GM18502 (cell line): ENCODE results near the gene CIDEB.
"Not testable (repeated sequence)": the region's sequence is repeated elsewhere in the genome, so short reads cannot be mapped to it uniquely, and the experiment has no call there.

Experiments
- ATAC-seq: cut with Tn5 transposase; IDR thresholded peaks from one replicate; pipeline ENCODE4 v1.9.1; 2021; ENCODE audit warnings: mild to moderate bottlenecking; ENCODE audit not compliant: unreplicated experiment, poor library complexity

The CIDEB gene, protein sequence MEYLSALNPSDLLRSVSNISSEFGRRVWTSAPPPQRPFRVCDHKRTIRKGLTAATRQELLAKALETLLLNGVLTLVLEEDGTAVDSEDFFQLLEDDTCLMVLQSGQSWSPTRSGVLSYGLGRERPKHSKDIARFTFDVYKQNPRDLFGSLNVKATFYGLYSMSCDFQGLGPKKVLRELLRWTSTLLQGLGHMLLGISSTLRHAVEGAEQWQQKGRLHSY

DNA sequence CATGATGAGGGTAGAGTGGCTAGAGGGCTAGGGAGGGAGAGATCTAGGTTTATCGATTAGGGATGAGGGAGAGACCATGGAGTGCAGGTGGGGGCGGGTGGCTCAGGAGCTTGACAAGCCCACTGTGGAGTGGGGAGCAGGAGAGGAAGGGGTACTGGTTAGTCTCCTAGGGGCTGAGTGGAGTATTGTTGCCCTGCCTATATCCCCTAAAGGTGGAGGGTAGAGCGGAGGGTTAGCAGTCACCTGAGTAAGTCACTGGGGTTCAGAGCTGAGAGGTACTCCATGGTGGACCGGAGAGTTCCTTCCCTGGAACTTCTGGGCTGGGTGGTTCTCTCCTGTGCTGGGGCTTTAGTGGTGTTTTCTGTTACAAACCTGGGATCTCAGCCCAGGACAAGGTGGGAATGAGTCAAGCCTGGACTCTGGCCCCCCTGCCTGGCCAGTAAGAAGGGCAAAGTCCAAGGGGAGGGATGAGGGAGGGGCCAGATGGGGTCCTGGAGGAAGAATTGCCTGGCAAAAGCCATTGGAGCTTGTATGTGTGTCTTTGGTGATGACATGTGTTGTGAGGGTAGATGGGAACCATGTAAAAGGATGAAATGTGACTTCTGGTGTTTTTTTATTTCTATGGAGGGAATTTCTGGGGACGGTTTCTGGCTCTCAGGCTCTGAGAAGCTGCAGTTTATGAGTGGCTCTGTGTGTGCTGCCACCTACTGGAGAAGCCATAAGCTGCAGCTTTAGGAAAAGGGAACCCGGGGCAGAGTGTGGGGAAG lies at the start of gene CIDEB:
CIDEB (minus strand) TSS at position 403 of the 767 bp plus-strand sequence; CDS start at position 284, 119 bp downstream.
- ATAC-seq = peak; percentile 31

DNA sequence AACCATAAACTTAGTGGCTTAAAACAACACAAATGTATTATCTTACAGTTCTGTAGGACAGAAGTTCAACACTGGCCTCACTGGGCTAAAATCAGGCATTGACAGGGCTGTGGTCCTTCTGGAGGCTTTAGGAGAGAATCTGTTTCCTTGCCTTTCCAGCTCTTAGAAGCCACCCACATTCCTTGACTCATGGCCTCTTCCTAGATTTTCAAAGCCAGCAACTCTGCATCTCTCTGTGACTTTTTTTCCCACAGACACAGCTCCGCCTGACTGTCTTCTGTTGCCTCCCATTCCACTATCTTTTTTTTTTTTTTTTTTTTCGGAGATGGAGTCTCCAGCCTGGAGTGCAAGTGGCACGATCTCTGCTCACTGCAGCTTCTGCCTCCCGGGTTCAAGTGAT lies 48.4 kb upstream of the CIDEB start:
- ATAC-seq = no peak

DNA sequence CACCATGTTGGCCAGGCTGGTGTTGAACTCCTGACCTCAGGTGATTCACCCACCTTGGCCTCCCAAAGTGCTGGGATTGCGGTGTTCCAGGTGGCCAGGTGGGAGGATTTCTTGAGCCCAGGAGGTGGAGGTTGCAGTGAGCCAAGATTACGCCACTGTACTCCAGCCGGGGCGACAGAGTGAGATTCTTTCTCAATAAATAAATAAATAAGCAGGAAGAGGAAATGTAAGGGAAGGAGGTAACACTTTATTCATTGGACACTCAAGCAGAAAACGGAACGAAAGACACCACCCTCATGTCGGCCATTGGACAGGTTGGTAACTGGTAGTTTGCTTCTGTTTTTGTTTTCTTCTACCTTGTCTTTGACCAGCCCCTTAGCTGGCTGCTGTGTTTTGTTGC lies 47.2 kb upstream of the CIDEB start:
- ATAC-seq = no peak

DNA sequence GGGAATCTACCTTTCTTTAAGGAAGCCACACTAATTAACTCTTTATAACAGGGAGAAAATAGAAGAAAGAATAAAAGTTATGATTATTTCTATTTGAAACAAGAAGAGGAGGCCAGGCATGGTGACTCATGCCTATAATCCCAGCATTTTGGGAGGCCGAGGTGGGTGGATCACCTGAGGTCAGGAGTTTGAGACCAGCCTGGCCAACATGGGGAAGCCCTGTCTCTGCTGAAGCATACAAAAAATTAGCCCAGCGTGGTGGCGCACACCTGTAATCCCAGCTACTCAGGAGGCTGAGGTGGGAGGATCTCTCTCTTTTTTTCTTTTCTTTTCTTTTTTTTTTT lies 46.7 kb upstream of the CIDEB start:
- not testable (repeated sequence) for ATAC-seq

DNA sequence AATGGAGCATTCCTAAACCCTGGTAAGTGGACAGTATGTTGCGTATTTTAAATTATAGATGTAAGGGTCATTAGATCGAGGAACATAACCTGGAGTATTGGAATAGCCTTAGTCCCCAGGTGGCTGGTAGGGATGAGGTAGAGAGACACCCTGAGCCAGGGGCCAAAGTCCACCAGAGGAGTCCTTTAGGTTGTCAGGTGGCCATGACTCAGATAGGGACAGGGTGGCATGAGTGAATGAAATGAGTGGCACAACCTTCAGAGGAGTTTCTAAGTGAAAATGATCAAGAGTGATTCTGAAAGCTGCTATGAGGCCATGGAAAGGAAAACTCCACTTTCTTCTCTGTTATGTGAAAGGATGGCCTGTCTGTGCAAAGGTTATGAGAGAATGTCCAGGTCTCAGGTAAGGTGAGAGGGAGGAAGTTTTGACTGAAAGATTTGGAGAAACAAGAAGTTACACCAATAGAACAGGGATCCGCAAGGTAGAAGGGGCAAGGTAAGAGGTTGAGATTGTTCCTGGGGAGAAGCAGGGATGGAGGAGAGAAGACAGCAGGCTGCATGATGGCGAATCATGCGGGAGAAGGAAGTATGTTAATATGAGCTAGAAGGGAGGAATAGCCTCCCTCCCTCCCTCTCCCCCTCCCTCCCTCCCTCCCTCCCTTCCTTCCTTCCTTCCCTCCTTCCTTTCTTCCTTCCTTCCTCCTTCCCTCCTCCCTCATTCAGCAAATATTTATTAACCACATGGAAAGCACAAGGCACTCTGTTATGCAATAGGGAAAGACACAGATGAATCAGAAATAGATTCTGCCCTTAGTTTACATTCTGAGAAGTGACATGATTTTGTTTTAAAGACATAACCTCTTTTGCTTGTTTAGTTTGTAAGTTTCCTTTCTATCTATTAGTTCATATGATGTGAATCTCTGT lies 46.0 kb upstream of the CIDEB start:
- no peak for ATAC-seq

DNA sequence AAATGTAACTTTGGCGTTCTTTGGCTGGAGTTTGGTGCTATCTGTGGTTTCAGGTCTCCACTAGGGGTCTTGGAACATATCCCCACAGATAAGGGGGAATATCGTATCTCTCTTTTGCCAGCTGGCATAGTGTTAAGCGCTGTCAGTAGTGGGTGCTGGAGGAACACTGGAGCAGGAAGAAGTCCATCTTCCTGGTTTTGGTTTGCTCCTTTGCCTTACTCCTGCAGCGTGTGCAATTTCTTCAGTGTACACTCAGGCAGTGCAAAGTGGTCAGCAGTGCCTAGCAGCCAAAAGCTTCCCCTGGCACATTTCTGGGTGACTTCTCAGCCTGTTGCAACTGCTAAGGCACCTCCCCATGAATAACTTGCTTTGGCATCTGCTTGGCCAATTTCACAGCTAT lies 43.7 kb upstream of the CIDEB start:
- no peak for ATAC-seq

DNA sequence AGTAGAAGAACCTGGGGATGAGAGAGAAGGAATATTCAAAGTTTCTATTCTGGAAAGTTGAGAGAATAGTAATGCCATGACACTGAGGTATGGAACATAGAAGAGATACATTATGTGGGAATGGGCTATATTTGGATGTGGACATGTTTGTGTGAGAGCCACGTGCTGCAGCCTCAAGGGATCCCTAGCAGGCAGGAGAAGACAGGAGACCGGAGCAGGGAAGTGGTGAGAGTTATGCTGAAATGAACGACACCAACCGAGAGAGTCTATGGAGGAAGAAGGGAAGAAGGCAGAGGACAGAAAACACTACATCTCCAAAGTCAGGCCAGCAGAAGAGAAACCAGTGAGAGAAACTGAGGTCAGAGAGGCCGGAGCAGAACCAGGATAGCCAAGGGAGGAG lies 42.0 kb upstream of the CIDEB start:
- ATAC-seq = no peak

DNA sequence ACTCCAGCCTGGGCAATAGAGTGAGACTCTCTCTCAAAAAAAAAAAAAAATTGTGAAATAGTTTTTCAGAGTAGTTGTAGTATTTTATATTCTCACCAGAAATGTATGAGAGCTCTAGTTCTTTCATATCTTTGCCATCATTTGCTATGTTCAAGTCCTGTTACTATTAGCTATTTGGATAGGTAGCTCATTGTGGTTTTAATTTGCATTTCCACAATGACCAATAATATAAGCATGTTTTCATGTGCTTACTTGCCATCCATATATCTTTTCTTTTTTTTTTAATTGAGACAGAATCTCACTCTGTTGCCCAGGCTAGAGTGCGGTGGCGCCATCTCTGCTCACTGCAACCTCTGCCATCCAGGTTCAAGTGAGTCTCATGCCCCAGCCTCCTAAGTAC lies 40.4 kb upstream of the CIDEB start:
- ATAC-seq = no peak

DNA sequence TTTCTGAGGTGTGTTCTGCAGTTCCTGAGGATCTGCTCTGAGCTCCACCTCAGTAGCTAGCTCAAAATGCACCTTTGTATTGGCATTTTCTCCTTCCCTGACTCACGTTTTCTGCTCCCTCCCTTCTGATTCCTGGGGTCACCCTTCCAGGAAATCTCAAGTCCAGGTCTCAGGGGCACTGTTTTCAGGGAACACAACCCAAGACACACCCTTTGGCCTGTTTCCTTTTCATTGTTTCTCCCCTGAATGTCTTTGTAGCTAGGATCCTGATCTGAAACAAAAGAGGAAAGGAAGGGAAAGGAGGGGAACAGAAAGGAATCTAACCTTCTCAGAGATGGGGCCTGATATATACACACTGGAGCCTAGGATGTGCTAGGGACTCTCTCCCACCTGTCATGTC lies 39.4 kb upstream of the CIDEB start:
- ATAC-seq = no peak

DNA sequence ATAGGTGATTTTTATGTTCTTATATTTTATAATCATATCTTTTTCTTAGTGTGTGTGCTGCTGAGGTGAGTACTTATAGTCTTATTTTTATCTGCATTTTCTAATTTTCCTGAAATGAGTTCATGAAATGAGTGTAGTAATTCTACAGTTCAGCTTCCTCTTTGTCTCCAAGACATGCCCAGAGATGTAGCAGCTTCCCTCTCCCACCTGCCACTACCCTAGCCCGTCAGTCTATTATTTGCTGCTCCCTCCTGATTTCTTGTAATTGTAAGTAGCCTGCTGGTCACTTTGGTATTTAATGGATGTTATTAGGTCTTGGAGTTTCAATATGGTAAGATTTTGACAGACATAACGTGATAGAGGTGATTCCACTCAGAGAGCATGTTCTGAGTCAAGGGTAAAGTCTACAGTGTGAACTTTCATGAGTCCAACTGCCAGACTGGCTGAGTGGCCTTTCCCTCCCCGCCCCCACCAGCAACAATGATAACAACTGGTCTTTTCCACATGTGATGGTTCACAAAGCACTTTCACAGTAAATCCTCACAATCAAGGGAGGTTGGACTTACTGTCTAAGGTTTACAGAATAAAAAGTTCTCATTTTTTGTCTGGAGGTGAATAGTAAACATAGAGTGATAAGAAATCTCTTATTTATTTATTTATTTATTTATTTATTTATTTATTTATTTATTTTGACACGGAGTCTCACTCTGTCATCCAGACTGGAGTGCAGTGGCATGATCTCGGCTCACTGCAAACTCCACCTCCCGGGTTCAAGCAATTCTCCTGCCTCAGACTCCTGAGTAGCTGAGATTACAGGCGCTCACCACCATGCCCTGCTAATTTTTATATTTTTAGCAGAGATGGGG lies 36.3 kb upstream of the CIDEB start:
- no peak for ATAC-seq

DNA sequence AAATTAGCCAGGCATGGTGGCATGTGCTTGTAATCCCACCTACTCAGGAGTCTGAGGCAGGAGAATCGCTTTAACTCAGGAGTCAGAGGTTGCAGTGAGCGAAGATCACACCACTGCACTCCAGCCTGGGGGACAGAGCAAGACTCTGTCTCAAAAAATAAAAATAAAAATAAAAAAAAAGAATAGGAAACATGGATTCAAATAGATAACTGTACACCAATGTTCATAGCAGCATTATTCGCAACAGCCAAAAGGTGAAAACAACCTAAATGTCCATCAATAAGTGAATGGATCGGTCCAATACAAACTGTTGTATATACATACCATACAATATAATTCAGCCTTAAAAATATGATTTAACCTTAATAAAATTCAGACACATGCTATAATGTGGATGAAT lies 35.1 kb upstream of the CIDEB start:
- no peak for ATAC-seq

DNA sequence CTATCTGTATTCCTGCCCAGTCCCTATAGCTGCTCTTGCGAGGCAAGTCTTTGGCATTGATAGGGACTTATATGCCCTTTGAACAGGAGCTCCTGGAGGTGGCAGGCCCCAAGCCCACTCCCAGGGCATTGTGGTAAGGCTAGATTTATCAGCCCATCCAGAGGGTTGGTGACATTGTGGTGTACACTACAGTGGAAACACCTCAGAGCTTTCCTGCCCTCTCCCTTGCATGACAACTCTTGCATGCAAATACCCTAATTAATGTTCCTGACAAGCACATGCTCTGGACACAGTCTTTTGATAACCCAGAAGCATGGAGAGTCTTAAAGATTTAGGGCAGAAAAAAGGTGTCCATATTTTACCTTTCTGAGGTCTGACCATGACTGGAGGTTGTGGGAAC lies 32.8 kb upstream of the CIDEB start:
- no peak for ATAC-seq

DNA sequence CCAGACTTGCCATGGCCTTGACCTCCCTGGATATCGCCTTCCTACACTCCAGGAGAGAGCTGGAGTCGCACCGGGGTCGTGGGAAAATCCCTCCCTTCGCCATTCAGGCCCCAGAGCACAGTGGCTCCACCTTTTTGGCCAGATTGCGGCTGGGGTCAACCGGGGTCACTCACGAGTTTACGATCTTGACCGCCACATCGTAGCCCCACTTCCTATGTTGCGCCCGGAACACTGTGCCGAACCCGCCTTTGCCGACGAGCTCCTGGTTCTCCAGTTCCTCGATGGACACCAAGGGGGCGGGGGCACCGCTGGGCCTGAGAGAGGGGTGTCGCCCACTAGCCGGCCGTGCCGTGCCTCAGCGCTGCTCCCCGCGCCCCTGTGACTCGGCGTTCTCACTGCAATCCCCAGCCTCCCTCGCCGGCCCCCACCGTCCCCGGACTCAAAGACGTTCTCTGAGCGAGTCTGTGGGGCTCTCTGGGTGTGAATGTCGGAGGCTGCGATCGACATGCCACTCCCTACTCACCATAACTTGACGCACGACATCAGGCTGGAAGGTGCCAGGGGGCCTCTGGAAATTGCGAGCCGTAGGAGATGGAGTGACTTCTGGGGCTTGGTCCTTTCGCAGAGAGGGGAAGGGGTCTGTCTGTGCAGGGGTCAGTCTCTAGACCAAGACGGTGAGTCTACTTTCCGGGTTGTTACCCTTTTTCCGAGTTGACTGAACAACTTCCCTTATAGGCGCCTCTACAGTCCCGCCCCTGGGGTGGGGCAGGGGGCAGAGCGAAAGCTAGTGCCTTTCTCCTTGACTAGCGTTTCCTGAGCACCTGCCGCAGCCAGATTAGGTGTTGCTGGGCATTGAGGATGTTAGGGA lies 31.7 kb upstream of the CIDEB start, which contains the start of gene RIPK3:
RIPK3 (minus strand) TSS at position 708 of the 868 bp plus-strand sequence; CDS start at position 543, 165 bp downstream.
- ATAC-seq = peak; percentile 95

DNA sequence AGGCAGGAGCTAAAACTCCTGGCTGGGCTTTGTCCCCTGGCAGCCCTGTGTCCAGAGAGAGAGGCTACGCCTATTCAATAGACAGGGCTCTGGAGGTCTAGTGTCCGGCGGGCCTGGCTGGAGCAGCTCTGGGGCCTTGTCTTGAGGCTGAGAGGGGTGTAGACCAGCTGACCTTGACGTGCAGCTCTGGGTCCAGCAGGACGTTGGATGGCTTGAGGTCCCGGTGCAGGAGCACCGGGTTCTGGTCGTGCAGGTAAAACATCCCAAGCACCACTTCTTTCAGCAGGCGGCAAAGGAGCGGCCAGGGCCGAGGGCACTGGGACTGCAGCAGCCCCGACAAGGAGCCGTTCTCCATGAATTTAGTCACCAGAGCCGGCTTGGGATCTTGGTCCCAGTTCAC lies 31.1 kb upstream of the CIDEB start:
- no peak for ATAC-seq

DNA sequence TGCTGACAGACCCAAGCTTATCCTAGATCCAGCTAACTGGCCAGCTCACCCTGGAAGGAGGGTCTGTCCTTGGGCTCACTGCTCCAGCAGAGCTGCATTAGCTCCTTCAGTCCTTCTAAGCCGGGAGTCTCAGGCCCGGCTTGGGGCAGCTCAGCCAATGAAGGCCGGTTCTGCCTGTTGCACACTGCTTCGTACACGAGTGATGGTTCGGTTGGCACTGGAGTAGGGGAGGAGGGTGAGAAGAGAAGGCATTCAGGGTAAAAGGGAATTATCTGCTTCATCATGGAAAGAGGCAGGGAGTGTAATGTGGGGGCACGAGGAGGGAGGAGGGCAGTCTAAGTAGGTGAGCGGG lies 30.0 kb upstream of the CIDEB start:
- no peak for ATAC-seq

DNA sequence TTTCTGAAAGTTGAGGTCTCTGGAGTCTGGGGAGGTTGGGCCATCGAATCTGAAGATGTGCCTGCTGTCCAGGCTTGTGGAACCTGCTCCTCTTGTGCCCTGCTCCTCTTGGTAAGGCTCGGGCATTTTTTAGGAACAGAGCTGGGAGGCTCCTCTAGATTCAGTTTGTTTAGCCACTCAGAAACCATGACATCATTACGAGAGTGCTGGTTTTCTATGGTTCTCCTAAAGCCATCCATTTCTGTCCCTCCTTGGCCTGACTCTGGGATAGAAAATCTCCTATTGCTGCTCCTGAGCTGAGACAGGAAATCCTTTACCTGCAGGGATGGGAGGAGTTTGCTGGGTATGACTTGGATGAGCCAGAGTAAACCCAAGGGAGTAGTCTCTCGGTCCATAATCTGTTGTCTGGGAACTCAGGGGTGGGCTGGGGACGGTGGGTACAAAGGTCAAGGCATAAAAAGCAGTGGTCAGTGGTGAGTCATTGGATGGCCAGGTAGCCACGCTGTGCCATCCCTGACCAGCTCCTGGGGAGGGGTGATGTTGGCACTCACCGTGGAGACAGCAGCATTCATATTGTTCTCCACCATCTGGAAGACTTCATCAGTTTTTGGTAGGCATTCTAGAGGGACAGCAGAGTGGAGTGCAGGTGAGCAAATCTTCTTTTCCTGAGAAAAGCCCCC lies 29.5 kb upstream of the CIDEB start:
- no peak for ATAC-seq

DNA sequence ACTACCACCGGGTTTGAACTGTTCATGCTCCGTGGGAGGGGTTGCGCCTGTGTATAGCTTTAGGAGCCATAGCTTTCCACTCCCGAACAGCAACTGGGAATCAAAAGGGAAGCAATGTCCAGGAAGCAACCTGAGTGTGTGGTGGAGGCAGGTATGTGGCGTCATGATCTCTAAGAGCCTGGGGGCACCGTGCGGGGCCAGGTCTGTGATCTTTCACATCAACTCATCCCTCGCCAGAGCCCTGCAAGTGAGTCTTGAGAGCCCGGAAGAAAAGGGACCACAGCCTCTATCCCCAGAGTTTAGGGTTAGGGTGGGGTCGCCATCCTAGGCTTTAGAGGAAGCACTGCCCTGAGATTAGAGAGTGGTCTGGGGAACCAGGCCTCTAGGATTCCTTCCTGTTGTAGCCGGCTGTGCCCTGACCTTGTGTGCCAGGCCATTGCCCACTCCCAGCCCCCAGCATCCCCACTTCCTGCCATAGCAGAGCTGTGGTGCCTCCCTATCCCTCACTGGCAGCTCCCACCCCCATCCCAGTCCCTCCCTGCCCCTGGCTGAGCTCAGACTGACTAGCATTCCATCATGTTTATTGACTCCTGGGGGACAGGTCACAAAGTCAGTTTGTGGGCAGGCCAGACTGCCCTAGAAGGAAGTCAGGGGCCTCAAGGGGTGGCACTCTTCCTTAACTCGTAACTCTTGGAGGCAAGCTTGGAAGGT lies 27.8 kb upstream of the CIDEB start:
- no peak for ATAC-seq
